HG03565 (cell line): ENCODE measurements around the gene DCLK1.

Experiments
- ATAC-seq: cut with Tn5 transposase; IDR thresholded peaks from one replicate; pipeline ENCODE4 v1.9.1; 2021; ENCODE audit warnings: mild to moderate bottlenecking, moderate library complexity; ENCODE audit not compliant: unreplicated experiment

The DCLK1 gene

DNA sequence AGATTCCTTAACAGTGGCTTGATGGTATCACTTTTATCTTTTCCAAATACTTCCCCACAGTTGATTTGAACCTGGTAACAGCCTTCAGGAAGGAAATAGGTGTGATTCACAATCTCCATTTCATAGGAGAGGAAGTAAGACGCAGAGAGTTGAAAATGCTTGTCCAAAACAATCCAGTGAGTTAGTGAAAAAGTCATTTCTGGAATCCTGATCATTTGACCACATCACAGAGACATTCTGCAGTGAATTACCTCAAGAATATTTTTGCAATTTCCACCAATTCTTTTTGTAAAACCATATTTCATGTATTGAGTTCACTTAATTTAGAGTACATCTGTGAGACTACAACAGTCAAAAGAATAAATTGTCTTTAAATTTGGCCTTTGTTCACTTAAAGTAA is 292.8 kb downstream of the DCLK1 start:
- ATAC-seq = no peak

DNA sequence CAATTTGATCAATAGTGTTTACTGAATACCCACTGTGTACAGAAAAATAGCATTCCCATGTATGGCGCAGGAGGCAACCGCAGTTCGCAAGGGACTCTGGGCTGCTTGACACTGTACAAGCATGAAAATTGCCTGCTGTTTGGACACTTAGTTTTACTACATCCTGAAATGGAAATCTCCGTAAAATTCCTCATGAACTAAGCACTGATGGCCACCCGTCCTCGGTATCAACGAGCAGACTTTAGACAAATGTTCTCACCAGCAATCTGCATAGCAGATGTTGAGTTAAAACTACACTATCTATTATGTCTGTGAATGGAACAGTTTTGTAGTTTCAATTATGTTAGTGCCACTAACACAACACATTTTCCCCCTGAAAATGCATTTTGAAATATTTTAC is 294.7 kb downstream of the DCLK1 start:
- ATAC-seq = no peak

DNA sequence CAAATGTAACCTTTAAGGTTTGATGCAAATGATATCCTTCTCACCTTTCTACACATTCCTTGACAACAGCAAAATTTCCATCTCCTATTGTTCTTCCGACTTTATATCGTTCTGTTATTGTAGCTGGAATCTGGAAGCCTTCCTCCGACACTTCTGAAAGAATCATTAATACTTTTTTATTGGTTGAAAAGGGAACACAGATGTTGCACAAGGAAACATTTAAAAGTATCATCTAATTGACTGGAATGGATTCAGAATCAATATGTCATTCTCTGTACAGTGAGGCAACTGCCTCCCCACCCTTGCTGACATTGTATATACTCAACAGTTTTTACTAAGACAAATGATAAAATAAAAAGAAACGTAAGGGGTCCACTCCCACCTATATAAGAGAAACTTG is 295.2 kb downstream of the DCLK1 start:
- no peak for ATAC-seq

DNA sequence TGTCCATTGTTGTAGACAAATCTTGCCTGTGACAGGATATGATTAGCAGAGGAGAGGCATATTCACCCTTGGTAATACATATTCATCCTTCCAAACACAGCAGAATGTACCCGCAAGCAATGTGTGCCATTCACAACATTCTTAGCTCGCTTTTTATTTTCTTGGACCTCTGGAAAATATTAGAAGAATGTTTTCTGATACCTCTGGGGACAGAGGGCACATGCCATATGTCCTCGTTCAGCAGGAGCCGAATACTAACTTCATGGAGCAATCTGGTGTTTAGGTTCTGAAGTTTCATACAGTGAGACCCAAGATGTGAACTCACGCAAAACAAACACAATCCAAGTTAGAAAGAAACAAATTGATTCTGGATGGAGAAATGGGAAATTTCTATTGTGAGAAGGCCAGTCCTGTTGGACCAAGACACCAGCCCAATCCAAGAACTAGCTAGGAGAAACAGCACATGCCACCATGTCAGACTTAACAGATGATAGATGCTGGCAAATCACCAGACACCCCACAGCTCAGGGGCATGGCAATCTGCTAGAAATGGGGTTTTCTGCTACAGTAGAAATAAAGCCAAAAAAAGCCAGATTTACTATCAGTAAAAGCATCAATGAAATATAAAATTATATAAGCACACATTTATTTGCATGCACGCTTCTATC is 297.4 kb downstream of the DCLK1 start:
- no peak for ATAC-seq

DNA sequence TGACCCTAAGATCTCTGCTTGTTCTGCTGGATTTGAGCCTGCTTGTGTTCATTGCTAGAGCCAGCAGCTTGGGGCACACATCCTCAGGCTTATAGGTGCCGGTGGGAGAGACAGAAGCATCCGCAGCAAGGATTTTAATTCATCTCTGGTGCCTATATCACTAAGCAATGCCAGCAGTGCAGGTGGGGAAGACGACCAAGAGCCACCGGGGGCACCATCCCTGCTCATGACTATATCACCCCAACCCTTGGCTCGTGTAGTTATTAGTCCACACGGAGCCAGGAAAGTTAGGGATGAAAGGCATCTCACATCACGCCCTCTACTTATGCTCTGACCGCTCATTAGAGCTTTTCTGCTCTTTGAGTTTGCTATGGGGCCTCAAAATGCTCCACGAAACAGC is 298.2 kb downstream of the DCLK1 start:
- no peak for ATAC-seq

DNA sequence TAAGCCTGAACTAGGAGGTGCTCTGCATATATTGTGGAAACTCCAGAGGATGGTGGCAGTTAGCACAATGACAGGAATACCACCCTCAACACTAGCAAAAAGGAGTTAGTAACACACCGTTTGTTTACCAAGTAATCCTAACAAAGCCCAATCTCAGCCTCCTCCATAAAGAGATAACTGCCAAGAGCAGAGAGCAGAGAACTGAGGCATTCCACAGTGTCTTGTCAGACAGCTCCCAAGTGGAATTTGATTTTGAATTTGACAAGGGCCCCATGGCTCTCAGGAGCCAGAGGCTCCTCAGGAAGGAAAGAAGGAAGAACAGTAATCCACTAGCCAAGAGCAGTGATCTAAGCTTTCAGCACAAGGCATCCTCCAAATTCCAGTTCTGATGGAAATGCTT is 298.6 kb downstream of the DCLK1 start:
- ATAC-seq = no peak

DNA sequence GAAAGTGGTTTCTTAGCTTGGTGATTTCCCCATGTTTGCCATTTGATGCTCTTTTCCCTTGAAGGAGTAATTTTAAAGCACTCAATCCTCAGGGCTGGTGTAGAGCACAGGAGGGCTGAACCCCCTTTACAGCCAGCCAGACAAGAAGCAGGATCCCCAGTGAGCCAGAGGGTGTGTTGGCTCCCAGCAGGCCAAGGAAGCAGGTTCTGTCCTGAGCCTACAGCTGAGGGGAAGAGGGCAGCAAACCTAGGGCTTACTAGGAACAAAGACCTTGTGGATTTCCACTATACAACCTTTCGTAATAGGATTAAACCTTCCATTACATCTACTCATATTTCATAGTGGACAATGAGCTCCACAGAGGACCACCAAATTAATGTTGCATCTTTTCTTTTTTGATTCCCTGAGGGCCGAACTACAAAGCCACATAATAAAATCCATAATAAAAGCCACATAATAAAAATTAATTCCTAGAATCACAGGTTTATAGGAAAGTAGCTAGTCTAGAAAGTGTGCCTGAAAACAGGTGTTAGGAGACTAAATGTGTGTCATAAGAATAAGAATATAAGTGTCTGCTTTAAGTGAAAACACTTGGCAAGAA is 300.2 kb downstream of the DCLK1 start:
- no peak for ATAC-seq

DNA sequence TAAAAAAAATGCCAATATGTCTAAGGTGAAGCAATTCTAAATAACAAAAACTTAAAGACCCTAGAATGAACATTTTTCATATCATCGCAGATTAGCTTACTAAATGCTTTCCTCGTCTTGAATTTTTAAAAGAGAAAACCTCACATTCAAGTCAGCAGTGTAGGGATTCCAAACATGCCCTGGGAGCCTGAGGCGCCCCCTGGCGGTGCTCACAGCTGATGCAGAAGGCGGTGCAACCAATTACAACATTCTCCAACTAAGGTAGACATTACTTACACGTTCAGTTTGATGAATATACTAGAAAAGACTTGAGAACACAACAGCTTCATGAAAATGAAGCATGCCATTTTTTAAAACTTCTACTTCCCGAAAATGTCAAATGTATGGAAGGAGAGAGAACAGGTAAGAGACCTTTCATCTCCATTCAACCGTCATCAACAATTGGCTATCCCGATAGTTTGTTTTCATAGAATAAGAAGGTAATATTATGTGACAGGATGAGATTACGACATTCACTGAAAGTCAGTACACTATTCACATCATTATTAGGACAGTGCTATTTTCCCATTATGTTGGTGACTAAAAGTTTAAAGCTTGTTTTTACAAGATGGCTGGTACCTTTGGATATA is 304.4 kb downstream of the DCLK1 start:
- ATAC-seq = no peak

DNA sequence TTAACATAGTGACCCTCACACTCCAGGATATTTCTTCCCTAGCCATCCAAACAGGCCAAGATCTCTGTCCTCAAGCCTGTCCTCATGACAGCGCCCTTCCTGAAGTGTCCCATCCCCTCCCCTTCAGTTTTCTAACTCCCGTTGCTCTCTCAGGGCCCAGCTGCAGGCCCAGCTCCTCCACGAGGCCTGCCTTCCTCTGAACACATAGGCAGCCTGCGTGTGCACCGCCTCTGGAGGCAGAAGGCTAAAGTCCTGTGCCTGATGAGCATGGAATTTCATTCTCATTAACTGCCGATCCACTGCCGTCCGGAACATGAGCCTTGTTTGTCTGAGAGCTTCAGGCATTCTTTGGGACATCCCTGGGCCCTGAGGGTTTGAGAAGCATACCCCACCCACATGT is 306.4 kb downstream of the DCLK1 start:
- no peak for ATAC-seq

DNA sequence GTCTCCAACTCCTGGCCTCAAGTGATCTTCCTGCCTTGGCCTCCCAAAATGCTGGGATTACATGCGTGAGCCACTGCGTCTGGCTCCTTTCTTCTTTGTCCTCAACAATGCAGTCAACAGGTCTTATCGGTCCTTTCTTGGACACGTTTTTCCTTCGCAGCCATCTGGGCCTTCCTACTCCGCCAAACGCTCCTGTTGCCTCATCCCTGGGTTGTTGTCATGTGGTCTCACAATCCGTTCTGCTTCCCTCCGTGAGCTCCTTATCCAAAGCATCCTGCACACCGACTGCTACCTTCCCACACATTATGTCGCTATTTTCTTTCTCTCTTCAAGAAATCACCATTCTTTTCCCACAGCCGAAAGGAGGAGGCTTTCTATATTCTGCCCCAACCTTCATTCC is 306.8 kb downstream of the DCLK1 start:
- ATAC-seq = no peak

DNA sequence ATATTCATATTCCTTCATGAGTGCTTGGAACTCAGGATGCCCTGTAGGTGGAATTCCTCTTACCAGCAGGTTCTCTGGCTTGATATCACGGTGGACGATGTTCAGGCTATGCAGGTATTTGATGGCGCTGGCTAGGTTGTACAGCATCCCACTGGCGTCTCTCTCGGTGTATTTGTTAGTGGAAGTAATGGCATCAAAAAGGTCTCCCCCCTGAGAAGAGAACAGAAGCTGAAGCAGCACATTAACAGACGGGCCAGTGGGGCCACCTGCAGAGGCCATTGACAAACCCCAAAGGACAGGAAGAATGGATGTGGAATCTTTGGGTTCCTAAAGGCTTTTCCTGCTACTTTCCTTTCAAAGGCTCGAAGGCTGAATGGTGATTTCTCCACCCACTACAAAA is 308.5 kb downstream of the DCLK1 start:
- no peak for ATAC-seq

DNA sequence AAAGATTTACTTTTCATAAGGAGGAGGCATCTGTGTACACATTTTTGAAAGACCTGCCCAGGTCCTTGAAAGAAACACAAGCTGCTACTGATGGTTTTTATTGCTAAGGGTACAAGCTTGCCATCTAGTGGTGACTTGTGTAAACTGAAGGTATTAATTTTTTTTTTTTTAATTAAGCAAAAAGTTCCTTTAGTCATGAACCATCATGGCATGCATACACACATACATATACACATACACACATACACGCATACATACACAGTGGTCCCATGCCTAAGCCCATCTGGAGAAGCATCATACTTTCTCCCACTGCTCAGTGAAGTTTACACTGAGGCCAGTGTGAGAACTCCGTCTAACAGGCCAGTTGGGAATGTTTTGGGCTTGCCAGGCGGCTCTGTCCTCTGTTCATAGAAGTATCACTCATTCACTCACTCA is 312.5 kb downstream of the DCLK1 start:
- peak; percentile 53 for ATAC-seq

DNA sequence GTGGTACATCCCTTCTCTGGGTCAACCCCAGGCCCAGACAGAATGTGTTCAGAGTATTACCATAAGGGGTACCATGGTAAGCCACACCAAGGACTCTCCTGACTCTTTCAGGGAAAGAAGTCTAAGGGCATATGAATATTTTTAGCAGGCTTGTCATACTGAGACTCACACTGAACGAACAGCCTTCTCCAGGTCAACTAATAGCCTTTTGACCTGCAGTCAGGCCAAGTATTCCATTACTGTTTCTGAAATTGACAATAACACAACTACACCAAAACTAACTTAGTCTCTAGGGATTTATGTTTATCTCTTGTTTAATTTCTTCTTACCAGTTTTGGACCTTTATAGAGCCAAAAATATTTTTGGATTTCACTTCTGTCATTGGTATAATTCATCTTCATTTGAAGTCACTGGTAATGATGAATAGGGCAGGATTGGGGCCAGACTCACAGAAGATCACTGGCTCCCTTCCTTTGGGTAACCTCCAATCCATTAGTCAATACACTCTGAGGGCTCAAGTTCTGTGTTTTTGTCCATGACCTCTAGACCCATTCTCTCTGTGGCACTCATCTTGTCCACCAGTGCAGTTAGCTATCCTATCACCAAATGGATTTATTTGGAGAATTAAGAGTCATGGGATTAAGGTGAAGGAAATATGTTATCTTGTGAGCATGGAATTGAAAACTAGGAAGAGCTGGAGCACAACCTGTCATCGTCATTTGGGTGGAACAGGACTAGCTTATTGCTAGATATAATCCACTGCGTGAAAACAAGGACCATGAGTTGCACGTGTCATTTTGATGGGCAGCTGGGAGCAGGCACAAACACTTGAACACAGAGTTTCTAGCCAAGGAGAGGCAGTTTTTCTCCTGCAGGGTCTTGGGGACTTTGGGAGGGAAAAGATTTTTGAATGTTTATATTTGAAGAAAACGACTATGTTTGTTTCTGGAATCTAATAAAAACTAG is 313.3 kb downstream of the DCLK1 start:
- no peak for ATAC-seq

DNA sequence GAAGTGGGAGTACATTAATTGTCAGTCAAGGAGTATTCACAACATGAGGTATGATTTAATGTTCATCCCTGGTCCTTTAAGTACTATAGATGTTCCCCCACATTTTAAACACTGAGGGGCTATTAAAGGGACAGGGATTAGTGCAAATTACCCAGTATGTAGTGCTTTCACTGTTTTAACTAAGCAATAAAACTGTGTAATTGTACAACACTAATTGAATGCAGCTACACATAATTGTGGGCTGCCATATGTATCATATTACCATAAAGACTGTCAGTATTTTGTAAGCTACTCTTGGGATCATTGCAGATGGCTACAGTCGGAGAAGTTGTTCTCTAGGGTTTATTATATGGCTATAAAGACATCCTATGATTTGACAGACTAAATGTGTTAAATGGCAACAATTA is 316.6 kb downstream of the DCLK1 start:
- no peak for ATAC-seq

DNA sequence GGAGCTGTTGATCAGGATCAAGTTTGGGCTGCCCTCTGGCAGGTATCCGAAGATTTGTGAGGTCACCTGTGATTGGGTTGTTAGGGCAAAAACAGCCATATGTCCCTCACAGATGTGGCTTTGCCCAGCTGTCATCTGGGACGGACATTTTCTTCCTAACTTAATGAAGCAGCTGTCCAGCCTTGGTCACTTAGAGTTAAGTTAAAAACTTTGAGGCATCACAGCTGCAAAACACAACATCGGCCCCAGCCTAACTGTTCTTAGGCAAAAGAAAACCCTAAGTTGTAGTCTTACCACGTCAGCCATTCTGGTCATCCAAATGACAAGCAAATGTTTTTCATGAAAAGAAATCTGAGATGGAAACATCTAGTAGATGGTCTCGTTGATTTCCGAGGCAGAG is 318.4 kb downstream of the DCLK1 start:
- ATAC-seq = no peak

DNA sequence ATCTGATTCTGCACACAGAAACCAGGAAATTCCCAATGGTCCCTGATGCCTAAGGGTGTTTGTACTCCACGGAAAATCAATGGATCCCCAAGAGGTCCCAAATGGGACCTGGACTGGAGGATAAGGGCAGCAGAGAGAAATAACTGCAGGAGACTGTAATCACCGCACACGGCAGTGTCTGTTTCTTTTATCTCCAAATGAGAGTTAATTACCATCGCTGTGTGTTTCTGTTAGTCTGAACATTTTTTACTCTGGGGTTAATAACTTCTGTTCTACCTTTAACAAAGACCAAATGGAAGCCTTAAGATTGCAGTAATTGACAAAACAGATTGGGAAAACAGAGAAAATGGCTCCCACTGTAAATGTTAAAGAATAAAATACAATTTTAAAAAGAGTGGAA is 320.9 kb downstream of the DCLK1 start:
- ATAC-seq = no peak

DNA sequence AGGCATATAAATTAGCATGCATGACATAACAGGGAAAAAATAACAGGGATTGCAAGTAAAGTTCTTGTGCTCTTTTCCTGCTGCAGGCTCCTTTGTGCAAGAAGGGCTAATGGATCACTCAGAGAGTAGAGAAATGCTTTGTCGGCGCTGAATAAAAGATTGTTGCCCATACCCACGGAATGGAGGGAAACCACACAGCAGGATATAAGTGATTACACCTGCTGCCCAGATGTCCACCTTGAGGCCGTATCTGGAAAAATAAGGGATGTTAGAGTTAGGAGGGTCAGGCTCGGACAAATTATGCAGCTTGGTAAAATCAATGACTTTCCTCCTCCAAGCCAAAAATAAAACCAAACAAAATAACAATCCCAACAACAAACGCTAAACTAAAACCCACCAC is 322.3 kb downstream of the DCLK1 start:
- ATAC-seq = no peak

DNA sequence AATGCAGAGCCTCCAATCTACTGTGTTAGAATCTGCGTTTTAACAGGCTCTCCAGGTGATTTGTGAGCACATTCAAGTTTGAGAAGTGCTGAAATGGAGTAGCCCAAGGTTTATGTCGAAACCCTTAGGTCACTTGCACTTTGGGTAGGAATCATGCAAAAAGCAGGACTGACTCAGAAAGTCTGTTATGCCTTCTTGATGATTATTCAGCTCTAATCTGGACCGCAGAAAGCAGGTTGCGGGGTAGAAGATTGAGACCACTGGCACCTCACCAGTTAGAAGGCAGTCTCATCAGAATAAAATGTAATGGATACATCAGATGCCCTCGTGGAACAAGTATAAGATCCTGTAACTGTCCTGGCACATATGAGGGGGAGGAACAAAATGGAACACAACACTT is 326.3 kb downstream of the DCLK1 start:
- ATAC-seq = no peak

DNA sequence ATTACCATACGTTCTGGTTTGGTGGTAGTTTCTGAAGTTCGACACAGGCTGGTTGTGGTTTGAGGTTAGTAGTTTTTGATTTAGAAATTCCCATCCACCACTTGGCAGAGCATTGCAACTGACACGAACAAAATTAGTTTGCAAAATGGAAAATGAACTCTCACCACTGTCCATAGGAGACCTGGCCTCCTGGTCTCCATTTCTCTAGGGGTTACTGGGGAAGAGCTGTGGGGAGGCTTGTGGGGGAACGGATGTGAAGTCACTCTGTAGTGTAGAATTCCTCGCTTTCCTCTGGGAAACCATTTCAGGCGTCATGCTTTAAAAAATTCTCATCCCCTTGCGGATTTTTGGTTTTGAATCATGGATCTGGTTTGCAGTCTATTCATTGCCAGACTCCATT is 333.2 kb downstream of the DCLK1 start:
- no peak for ATAC-seq

DNA sequence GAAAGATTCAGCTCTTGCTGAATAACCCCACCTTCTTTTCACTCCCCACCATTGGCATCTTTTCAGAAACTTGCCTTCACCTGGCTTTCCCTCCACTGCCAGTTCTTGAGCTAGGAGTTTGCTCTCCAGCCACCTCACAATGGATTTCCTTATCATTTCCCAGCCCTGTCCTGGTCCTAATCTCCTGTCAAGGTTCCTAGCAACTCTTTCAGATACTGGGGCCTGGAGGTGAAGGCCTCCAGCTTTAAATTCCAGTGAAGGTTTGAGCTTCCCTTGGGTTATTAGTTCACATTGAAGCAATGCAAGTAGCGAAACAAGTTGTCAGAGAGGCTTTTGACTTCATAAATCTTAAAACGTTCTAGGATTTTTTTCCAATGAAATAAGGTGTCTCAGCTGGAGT is 333.9 kb downstream of the DCLK1 start:
- ATAC-seq = no peak

DNA sequence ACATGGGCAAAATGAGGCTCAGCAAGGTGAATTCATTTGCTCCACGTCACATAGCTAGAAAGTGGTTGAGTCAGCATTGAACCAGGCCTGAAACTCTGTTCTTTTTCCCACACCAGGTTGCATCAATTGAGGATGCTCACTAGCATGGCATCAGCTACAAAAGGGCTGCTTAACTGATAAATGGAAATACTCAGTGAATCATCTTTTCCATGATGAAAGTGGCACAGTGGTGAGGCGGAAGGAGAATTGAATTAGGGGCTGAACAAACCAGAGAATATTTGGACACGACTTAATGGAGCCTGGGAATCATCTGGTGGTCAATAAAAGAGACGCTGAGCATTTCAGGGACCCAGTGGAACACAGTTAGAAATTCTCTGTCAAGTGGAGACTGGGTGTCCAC is 334.6 kb downstream of the DCLK1 start:
- ATAC-seq = no peak
